ENCODE measurements around the gene TNS1. TPM values are rescaled to one million over a fixed set of nuclear protein-coding genes. Genes with fewer than 3 reads are reported as not detected.
A peak's percentile ranks its signal among the peaks of the same experiment; 100 is the strongest.

The TNS1 gene
- total RNA-seq, 1 donor from 2014 or later, result 0.24 TPM

DNA sequence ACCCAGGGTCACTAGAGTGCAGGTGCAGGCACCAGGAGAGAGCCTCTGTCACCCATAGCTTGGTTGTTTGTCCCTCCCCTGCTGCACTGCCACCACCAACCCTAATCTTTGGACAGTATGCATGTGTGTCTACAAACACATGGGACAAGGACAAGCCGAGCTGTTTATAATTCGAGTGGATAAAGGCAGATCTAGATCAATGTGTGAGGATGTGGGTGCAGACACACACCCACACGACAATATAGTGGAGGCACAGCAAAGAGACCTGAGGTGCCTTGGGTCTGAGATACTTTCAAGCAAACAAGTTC, 199.2 kb downstream of the TNS1 start:
- DNase-seq (ENCODE audit: low spot score), result no peak
- H3K4me1 Mint-ChIP-seq, result peaks cover 33% of the 10 kb centered on the region

DNA sequence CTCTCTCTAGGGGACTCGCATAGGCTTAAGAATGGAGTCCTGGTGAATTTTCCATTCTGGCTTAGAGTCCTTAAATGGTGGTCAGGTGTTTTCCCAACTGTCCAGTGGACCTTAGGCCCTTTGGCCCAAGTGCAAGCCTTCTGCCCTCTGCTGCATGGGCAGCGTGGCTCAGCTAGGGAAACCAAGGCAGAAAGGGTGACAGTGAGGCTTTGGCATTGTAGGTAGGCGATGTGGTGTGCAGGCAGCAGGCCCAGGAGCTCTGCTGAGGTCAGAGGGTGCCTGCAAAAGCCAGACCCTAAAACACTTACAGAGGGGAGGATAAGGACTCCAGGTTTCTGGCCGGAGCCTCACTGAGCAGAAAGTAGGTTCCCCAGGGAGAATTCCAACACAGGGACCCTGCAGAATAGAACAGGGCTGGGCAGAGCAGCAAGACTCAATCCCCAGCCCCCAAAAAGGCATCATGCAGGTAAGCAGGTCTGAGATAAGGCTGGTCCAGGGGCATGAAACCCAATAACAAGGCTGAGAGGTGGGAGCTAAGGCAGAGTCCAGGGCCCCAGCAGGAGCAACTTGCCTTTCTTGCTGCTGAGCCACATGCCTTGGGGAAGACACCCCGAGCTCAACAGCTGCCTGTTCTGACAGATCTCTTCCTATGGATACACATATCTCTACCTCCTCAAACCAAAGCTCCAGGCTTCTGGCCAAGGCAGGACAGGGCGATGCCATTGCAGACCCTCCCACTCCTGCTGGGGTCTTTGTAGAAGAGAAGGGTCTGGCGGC, 199.7 kb downstream of the TNS1 start:
- no peaks in the 10 kb centered on the region for H3K4me1 ChIP-seq
- Mint-ChIP-seq H3K4me1 (peaks cover 33% of the 10 kb centered on the region), H3K4me3 (no peak overlapping the region), H3K27ac (no peak overlapping the region), H3K27me3 (ENCODE audit: insufficient read depth, low read depth) (peaks cover 10% of the 10 kb centered on the region), H3K9me3 (no peaks in the 10 kb centered on the region), H3K36me3 (peaks cover 4% of the 10 kb centered on the region)
- no peak for TF ChIP-seq EZH2 (IDR thresholded peaks at IDR 0.05)
- no peak for TF ChIP-seq EZH2phosphoT487 (IDR thresholded peaks at IDR 0.05)
- TF ChIP-seq CTCF (IDR thresholded peaks at IDR 0.05), result no peak
- no peak overlapping the region for H3K4me2 ChIP-seq
- H3K27ac ChIP-seq, result no peak overlapping the region
- H3F3A ChIP-seq (ENCODE audit: low read depth), result no peaks in the 10 kb centered on the region
- no peaks in the 10 kb centered on the region for H3K79me2 ChIP-seq (ENCODE audit: low read depth)
- H3K27me3 ChIP-seq, result peaks cover 53% of the 10 kb centered on the region
- H3K9ac ChIP-seq, result no peak overlapping the region
- H3K4me3 ChIP-seq, result no peak overlapping the region
- DNase-seq (ENCODE audit: low spot score), result no peak
- H2AFZ ChIP-seq (replicated peaks), result no peak overlapping the region
- H3K9me3 ChIP-seq (ENCODE audit: low read depth), result no peaks in the 10 kb centered on the region
- peaks cover 13% of the 10 kb centered on the region for H4K20me1 ChIP-seq (ENCODE audit: low read depth)
- no peaks in the 10 kb centered on the region for H3K36me3 ChIP-seq

More for the DNA sequence above, 199.2 kb downstream of the TNS1 start:
- H3K4me3 Mint-ChIP-seq, result no peak overlapping the region
- Histone ChIP-seq H3K4me3 (no peak overlapping the region), H3K27me3 (peaks cover 58% of the 10 kb centered on the region), H3K9ac (no peak overlapping the region), H3K4me1 (no peaks in the 10 kb centered on the region), H2AFZ (replicated peaks) (no peak overlapping the region), H3K36me3 (no peaks in the 10 kb centered on the region), H3K9me3 (ENCODE audit: low read depth) (no peaks in the 10 kb centered on the region), H3K4me2 (no peak overlapping the region), H3K79me2 (ENCODE audit: low read depth) (no peaks in the 10 kb centered on the region), H3F3A (ENCODE audit: low read depth) (no peaks in the 10 kb centered on the region), H3K27ac (no peak overlapping the region), H4K20me1 (ENCODE audit: low read depth) (peaks cover 13% of the 10 kb centered on the region)
- no peaks in the 10 kb centered on the region for H3K9me3 Mint-ChIP-seq
- no peak overlapping the region for H3K27ac Mint-ChIP-seq
- H3K36me3 Mint-ChIP-seq, result peaks cover 4% of the 10 kb centered on the region
- H3K27me3 Mint-ChIP-seq (ENCODE audit: insufficient read depth, low read depth), result peaks cover 10% of the 10 kb centered on the region
- TF ChIP-seq EZH2phosphoT487 (IDR thresholded peaks at IDR 0.05), result no peak
- no peak for TF ChIP-seq CTCF (IDR thresholded peaks at IDR 0.05)
- TF ChIP-seq EZH2 (IDR thresholded peaks at IDR 0.05), result no peak

DNA sequence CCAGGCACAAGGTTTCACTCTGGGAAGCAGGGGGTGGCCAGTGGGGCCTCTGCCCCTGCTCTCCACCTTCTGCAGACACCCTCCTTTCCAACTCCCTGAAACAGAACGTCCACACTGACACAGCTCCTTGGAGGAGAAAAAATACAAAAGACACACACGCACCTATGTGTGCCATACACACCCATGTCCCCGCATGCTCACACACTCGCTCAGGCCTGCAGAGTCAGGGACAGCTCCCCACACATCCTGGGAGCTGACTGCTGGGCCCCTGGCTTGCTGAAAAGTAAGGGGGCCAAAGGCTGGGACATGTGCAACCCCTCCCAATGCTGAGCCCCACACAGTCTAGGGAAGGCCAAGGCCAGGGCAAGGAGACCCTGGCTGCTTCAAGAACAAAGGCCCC, 200.5 kb downstream of the TNS1 start:
- TF ChIP-seq EZH2 (IDR thresholded peaks at IDR 0.05) (no peak), EZH2phosphoT487 (IDR thresholded peaks at IDR 0.05) (no peak)
- Histone ChIP-seq H3K79me2 (ENCODE audit: low read depth) (no peaks in the 10 kb centered on the region), H3K36me3 (no peaks in the 10 kb centered on the region), H3K27ac (no peak overlapping the region), H2AFZ (replicated peaks) (no peak overlapping the region), H3K9ac (no peak overlapping the region), H3K27me3 (peaks cover 45% of the 10 kb centered on the region), H3K4me2 (no peak overlapping the region), H3K4me3 (no peak overlapping the region), H3F3A (ENCODE audit: low read depth) (no peaks in the 10 kb centered on the region), H3K9me3 (ENCODE audit: low read depth) (no peaks in the 10 kb centered on the region), H3K4me1 (no peaks in the 10 kb centered on the region), H4K20me1 (ENCODE audit: low read depth) (peaks cover 11% of the 10 kb centered on the region)
- Mint-ChIP-seq H3K27ac (peak overlapping the region; percentile 66), H3K4me1 (peaks cover 30% of the 10 kb centered on the region), H3K4me3 (no peak overlapping the region), H3K9me3 (no peaks in the 10 kb centered on the region), H3K27me3 (ENCODE audit: insufficient read depth, low read depth) (peaks cover 12% of the 10 kb centered on the region), H3K36me3 (peaks cover 4% of the 10 kb centered on the region)
- DNase-seq (ENCODE audit: low spot score), result no peak

DNA sequence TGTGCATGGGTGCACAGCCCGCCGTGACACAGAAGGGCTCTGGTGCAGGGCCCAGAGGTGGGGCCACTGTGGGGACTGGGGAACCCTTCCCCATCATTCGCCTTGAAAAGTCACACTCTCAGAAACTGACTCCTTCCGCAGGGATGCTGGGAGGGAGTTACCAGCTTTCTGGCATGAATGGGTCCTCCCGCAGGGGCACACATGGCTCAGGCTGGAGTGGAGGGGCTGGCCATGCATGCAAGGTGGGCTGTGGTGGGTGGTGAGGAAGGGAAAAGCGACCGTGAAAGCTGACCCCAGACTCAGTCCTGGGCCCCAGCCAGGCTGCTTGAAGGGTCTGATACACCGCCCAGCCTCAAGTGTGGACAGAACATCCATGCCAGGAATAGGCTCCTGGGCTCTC, 201.1 kb downstream of the TNS1 start:
- Histone ChIP-seq H3K79me2 (ENCODE audit: low read depth) (no peaks in the 10 kb centered on the region), H3K9me3 (ENCODE audit: low read depth) (no peaks in the 10 kb centered on the region), H3F3A (ENCODE audit: low read depth) (no peaks in the 10 kb centered on the region), H3K4me2 (no peak overlapping the region), H3K4me1 (no peaks in the 10 kb centered on the region), H3K9ac (no peak overlapping the region), H3K36me3 (no peaks in the 10 kb centered on the region), H3K27ac (no peak overlapping the region), H3K27me3 (peaks cover 39% of the 10 kb centered on the region), H3K4me3 (no peak overlapping the region), H2AFZ (replicated peaks) (no peak overlapping the region), H4K20me1 (ENCODE audit: low read depth) (peaks cover 6% of the 10 kb centered on the region)
- H3K27ac Mint-ChIP-seq, result peak overlapping the region; percentile 34
- no peak overlapping the region for H3K4me3 Mint-ChIP-seq
- peaks cover 24% of the 10 kb centered on the region for H3K4me1 Mint-ChIP-seq
- H3K9me3 Mint-ChIP-seq, result no peaks in the 10 kb centered on the region
- no peak for DNase-seq (ENCODE audit: low spot score)
- peaks cover 12% of the 10 kb centered on the region for H3K27me3 Mint-ChIP-seq (ENCODE audit: insufficient read depth, low read depth)
- no peak for TF ChIP-seq CTCF (IDR thresholded peaks at IDR 0.05)
- TF ChIP-seq EZH2phosphoT487 (IDR thresholded peaks at IDR 0.05), result no peak
- TF ChIP-seq EZH2 (IDR thresholded peaks at IDR 0.05), result no peak
- H3K36me3 Mint-ChIP-seq, result peaks cover 3% of the 10 kb centered on the region
